ENCODE results near the gene CELA3B. TPM values are rescaled to one million over a fixed set of nuclear protein-coding genes. Genes with fewer than 3 reads are reported as not detected.
A peak's percentile ranks its signal among the peaks of the same experiment; 100 is the strongest.

The CELA3B gene
- polyA plus RNA-seq, 1 donor (not counting 4 experiments of a cell fraction or from before 2014, with no cell fraction given) = not detected

- H3K4me3 ChIP-seq (ENCODE audit: control insufficient read depth in 2 of 3, extremely low read depth in 1 of 3, insufficient read depth in 2 of 3, low read depth in 1 of 3, low read length in 3 of 3) = no peak overlapping the region
- no peak overlapping the region for H3K27ac ChIP-seq (ENCODE audit: control insufficient read depth, insufficient read depth, low read length)
- H3K27me3 ChIP-seq (ENCODE audit: control insufficient read depth, extremely low read depth, insufficient read depth, low read length) = no peaks in the 10 kb centered on the region
- peaks cover 2% of the 10 kb centered on the region for H3K9me1 ChIP-seq (ENCODE audit: control insufficient read depth, extremely low read depth, insufficient read depth, low read length)
- no peak overlapping the region for H3K4me2 ChIP-seq (ENCODE audit: control insufficient read depth, extremely low read depth, insufficient read depth, low read depth, low read length)
- peaks cover 18% of the 10 kb centered on the region for H3K4me1 ChIP-seq (ENCODE audit: control insufficient read depth, extremely low read depth, insufficient read depth, low read length)
- H3K9ac ChIP-seq (ENCODE audit: control insufficient read depth, extremely low read depth, insufficient read depth, low read length) = no peak overlapping the region
- H4K20me1 ChIP-seq (ENCODE audit: control insufficient read depth, extremely low read depth, insufficient read depth, low read length) = no peaks in the 10 kb centered on the region
- no peak for FAIRE-seq
- no peaks in the 10 kb centered on the region for H3K9me3 ChIP-seq (ENCODE audit: control insufficient read depth, low read depth, low read length)
- H3K79me2 ChIP-seq (ENCODE audit: control insufficient read depth, insufficient read depth, low read length) = no peaks in the 10 kb centered on the region
- no peak for DNase-seq (ENCODE audit: low read depth, low spot score)
- no peak overlapping the region for H2AFZ ChIP-seq (ENCODE audit: control insufficient read depth, low read length)
- no peaks in the 10 kb centered on the region for H3K36me3 ChIP-seq (ENCODE audit: control insufficient read depth in 2 of 2, extremely low read depth in 1 of 2, insufficient read depth in 2 of 2, low read length in 2 of 2)
- dilution Hi-C loops (cut with MboI; ENCODE audit: extremely low pct_ligation_motif_present, low sequenced_read_pairs) = no loop called here
- TF ChIP-seq CTCF (optimal IDR thresholded peaks at IDR 0.05 in 1 of 3, IDR thresholded peaks at IDR 0.05 in 1 of 3, conservative IDR thresholded peaks at IDR 0.05 in 1 of 3; ENCODE audit: extremely low read depth in 1 of 3, insufficient read depth in 2 of 3, low read length in 3 of 3) = no peak
- no peak for TF ChIP-seq EZH2 (IDR thresholded peaks at IDR 0.05; ENCODE audit: low read length)
Observed at GRCh38 chr1:22021061-22021460, 44.2 kb downstream of the CELA3B start.

DNA sequence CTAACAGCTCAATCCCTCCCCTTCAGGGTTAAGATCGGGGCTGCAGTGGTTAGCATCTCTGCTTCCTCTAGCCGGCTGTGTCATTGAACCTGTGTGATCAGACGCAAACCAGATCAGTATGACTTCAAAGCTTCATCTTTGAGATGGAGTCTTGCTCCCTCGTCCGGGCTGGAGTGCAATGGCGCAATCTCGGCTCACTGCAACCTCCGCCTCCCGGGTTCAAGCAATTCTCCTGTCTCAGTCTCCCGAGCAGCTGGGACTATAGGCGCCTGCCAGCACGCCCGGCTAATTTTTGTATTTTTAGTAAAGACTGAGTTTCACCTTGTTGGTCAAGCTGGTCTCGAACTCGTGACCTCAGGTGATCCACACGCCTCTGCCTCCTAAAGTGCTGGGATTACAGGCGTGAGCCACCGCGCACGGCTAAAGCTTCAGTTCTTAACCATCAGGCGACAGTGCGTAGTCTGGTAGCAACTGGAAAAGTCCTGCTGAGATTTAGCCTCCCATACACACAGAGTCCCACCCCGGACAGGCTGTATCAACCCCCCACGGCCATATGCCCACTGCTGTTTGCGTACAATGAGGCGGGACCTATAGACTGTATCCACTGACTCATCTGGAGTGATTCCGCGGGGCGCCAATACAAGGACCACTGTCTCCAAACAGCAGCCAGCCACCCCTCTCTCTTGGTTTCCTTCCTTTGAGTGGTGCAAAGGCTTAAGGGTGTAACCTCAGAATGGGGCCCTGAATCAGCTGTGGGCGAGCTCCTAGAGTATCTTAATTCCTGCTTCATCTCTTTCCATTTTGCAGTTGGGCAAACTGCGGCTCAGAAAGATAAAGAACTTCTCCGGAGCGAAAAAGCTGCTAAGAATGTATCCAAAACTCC, 47.9 kb downstream of the CELA3B start:
- Histone ChIP-seq H3K9me3 (ENCODE audit: control insufficient read depth, low read depth, low read length) (no peaks in the 10 kb centered on the region), H3K36me3 (ENCODE audit: control insufficient read depth in 2 of 2, extremely low read depth in 1 of 2, insufficient read depth in 2 of 2, low read length in 2 of 2) (no peaks in the 10 kb centered on the region), H3K27ac (ENCODE audit: control insufficient read depth, insufficient read depth, low read length) (peak overlapping the region; percentile 99), H2AFZ (ENCODE audit: control insufficient read depth, low read length) (peak overlapping the region; percentile 97), H4K20me1 (ENCODE audit: control insufficient read depth, extremely low read depth, insufficient read depth, low read length) (no peaks in the 10 kb centered on the region), H3K27me3 (ENCODE audit: control insufficient read depth, extremely low read depth, insufficient read depth, low read length) (no peaks in the 10 kb centered on the region), H3K9ac (ENCODE audit: control insufficient read depth, extremely low read depth, insufficient read depth, low read length) (peak overlapping the region; percentile 100), H3K4me1 (ENCODE audit: control insufficient read depth, extremely low read depth, insufficient read depth, low read length) (peaks cover 11% of the 10 kb centered on the region), H3K4me3 (ENCODE audit: control insufficient read depth in 2 of 3, extremely low read depth in 1 of 3, insufficient read depth in 2 of 3, low read depth in 1 of 3, low read length in 3 of 3) (peak overlapping the region; percentile 64 to 97 (median 97)), H3K79me2 (ENCODE audit: control insufficient read depth, insufficient read depth, low read length) (peaks cover 2% of the 10 kb centered on the region), H3K9me1 (ENCODE audit: control insufficient read depth, extremely low read depth, insufficient read depth, low read length) (no peaks in the 10 kb centered on the region), H3K4me2 (ENCODE audit: control insufficient read depth, extremely low read depth, insufficient read depth, low read depth, low read length) (peak overlapping the region; percentile 82)
- DNase-seq (ENCODE audit: low read depth, low spot score) (no peak), FAIRE-seq (no peak)
- no peak for TF ChIP-seq EZH2 (IDR thresholded peaks at IDR 0.05; ENCODE audit: low read length)
- TF ChIP-seq CTCF (optimal IDR thresholded peaks at IDR 0.05 in 1 of 3, IDR thresholded peaks at IDR 0.05 in 1 of 3, conservative IDR thresholded peaks at IDR 0.05 in 1 of 3; ENCODE audit: extremely low read depth in 1 of 3, insufficient read depth in 2 of 3, low read length in 3 of 3) = peak in 2 of 3 experiments; percentile 7 to 23
- dilution Hi-C loops (cut with MboI; ENCODE audit: extremely low pct_ligation_motif_present, low sequenced_read_pairs) = no loop called here
